ENCODE data around the gene SH3GLB1.
A peak's percentile ranks its signal among the peaks of the same experiment; 100 is the strongest.

SH3GLB1 gene

DNA sequence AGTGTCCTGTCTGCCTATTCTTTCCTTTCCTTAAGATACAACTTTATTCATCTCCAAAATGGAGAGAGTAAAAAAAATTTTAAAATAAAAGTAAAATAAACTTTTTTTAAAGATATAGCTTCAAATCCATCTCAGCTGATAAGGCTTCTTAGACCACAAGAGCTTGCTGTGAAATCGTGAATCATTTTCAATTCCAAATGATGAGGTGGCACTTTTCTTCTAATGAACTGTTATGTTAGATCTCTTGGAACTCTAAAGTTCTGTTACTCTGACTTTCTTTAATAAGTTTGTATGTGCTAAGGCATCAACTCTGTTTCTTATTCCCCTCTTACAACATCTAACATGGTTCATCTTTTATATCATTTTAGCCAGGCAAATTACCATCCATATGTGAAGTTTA is 4.5 kb downstream of the SH3GLB1 start:
- peaks cover 28% of the 10 kb centered on the region for H3K4me1 ChIP-seq (ENCODE audit: insufficient read depth, poor library complexity, severe bottlenecking)

GRCh38 chr1:86712088-86712860 is 7.9 kb downstream of the SH3GLB1 start:
- no peak for TF ChIP-seq CTCF (IDR thresholded peaks at IDR 0.05; ENCODE audit: poor library complexity, severe bottlenecking)
- ATAC-seq (ENCODE audit: low read depth) (no peak), DNase-seq (ENCODE audit: low spot score) (no peak)
- Histone ChIP-seq H3K4me3 (ENCODE audit: severe bottlenecking) (no peak overlapping the region), H3K9me3 (ENCODE audit: severe bottlenecking) (no peaks in the 10 kb centered on the region), H3K4me1 (ENCODE audit: insufficient read depth, poor library complexity, severe bottlenecking) (peaks cover 27% of the 10 kb centered on the region), H3K36me3 (ENCODE audit: low read depth) (peaks cover 54% of the 10 kb centered on the region), H3K27ac (ENCODE audit: poor library complexity, severe bottlenecking) (no peak overlapping the region), H3K27me3 (ENCODE audit: insufficient read depth, poor library complexity, severe bottlenecking) (no peaks in the 10 kb centered on the region)

More for the DNA sequence above, 4.5 kb downstream of the SH3GLB1 start:
- Histone ChIP-seq H3K9me3 (ENCODE audit: severe bottlenecking) (no peaks in the 10 kb centered on the region), H3K36me3 (ENCODE audit: low read depth) (peaks cover 38% of the 10 kb centered on the region), H3K27ac (ENCODE audit: poor library complexity, severe bottlenecking) (no peak overlapping the region), H3K4me3 (ENCODE audit: severe bottlenecking) (no peak overlapping the region), H3K27me3 (ENCODE audit: insufficient read depth, poor library complexity, severe bottlenecking) (no peaks in the 10 kb centered on the region)
- DNase-seq (ENCODE audit: low spot score) (no peak), ATAC-seq (ENCODE audit: low read depth) (no peak)
- TF ChIP-seq CTCF (IDR thresholded peaks at IDR 0.05; ENCODE audit: poor library complexity, severe bottlenecking): no peak

DNA sequence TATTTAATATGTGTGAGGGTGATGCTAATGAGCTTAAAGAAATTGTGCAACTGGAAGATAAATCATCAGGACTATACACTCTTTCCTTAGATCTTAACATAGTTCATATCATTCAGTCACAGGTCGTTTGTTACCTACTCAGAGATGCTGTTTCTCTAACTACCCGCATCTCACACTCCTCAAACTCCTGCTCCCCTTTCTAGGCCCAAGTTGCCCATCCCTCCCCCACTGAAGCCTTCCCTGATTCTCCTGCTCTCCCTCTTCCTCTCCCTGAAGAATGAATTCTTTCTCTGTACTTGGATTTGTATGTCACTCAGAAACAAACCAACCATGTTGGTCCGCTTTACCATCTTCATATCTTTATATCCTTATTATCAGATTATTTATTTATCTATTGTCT is 9.1 kb downstream of the SH3GLB1 start:
- H3K4me3 ChIP-seq (ENCODE audit: severe bottlenecking): no peak overlapping the region
- DNase-seq (ENCODE audit: low spot score) (no peak), ATAC-seq (ENCODE audit: low read depth) (no peak)
- H3K27ac ChIP-seq (ENCODE audit: poor library complexity, severe bottlenecking): peak overlapping the region; percentile 44
- TF ChIP-seq CTCF (IDR thresholded peaks at IDR 0.05; ENCODE audit: poor library complexity, severe bottlenecking): no peak
- no peaks in the 10 kb centered on the region for H3K27me3 ChIP-seq (ENCODE audit: insufficient read depth, poor library complexity, severe bottlenecking)
- H3K36me3 ChIP-seq (ENCODE audit: low read depth): peaks cover 58% of the 10 kb centered on the region
- no peaks in the 10 kb centered on the region for H3K9me3 ChIP-seq (ENCODE audit: severe bottlenecking)
- peaks cover 27% of the 10 kb centered on the region for H3K4me1 ChIP-seq (ENCODE audit: insufficient read depth, poor library complexity, severe bottlenecking)

DNA sequence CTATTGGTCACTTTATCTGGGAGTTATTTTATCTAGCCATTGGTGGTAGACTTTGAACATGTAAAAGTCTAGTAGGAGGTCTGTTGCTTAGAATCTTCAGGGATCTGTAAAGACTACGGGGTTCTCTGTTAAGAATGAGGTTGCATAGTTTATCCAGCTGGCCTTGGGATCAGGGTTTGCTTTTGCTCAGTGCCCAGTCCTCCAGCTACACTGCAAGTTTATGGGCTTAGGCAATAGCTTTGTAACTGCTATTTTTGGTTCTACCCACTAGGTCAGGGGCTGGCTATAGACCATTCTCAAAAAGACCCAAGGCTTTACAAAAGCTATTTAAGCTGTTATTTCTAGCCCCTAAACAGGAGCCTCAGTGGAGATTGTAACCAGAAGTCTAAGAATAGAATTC is 9.8 kb downstream of the SH3GLB1 start:
- Histone ChIP-seq H3K36me3 (ENCODE audit: low read depth) (peaks cover 58% of the 10 kb centered on the region), H3K27me3 (ENCODE audit: insufficient read depth, poor library complexity, severe bottlenecking) (no peaks in the 10 kb centered on the region), H3K9me3 (ENCODE audit: severe bottlenecking) (no peaks in the 10 kb centered on the region), H3K4me3 (ENCODE audit: severe bottlenecking) (no peak overlapping the region), H3K27ac (ENCODE audit: poor library complexity, severe bottlenecking) (peak overlapping the region; percentile 44), H3K4me1 (ENCODE audit: insufficient read depth, poor library complexity, severe bottlenecking) (peaks cover 21% of the 10 kb centered on the region)
- DNase-seq (ENCODE audit: low spot score) (no peak), ATAC-seq (ENCODE audit: low read depth) (peak; percentile 50)
- TF ChIP-seq CTCF (IDR thresholded peaks at IDR 0.05; ENCODE audit: poor library complexity, severe bottlenecking): no peak

GRCh38 chr1:86714561-86715244 is 10.3 kb downstream of the SH3GLB1 start:
- Histone ChIP-seq H3K36me3 (ENCODE audit: low read depth) (peaks cover 60% of the 10 kb centered on the region), H3K27ac (ENCODE audit: poor library complexity, severe bottlenecking) (peak overlapping the region; percentile 44), H3K9me3 (ENCODE audit: severe bottlenecking) (no peaks in the 10 kb centered on the region), H3K4me3 (ENCODE audit: severe bottlenecking) (no peak overlapping the region), H3K27me3 (ENCODE audit: insufficient read depth, poor library complexity, severe bottlenecking) (no peaks in the 10 kb centered on the region), H3K4me1 (ENCODE audit: insufficient read depth, poor library complexity, severe bottlenecking) (peaks cover 20% of the 10 kb centered on the region)
- DNase-seq (ENCODE audit: low spot score) (no peak), ATAC-seq (ENCODE audit: low read depth) (peak; percentile 97)
- no peak for TF ChIP-seq CTCF (IDR thresholded peaks at IDR 0.05; ENCODE audit: poor library complexity, severe bottlenecking)
